Activated T-helper 17 cell treated with anti-CD3 and anti-CD28 coated beads, Interleukin-2, amount 50 U/mL, for 72 hours (primary cell): ENCODE measurements around the gene PLCH2. TPM values are rescaled to one million over a fixed set of nuclear protein-coding genes. Genes with fewer than 3 reads are reported as not detected.

Experiments
- ATAC-seq: fragments of 150-1000 bp; cut with Tn5 transposase; replicated peaks from 2 replicates; pipeline ENCODE4 v1.10.0; 2021; ENCODE audit warnings: mild to moderate bottlenecking, moderate library complexity
- H3K27ac Mint-ChIP-seq: one replicate; pipeline ENCODE4 v1.8.0; 2022; ENCODE audit warnings: mixed read lengths
- H3K27me3 Mint-ChIP-seq: one replicate; pipeline ENCODE4 v1.8.0; 2022; ENCODE audit warnings: mixed read lengths
- H3K36me3 Mint-ChIP-seq: one replicate; pipeline ENCODE4 v1.8.0; 2022; ENCODE audit warnings: low read depth, mild to moderate bottlenecking, mixed read lengths
- H3K4me1 Mint-ChIP-seq: one replicate; pipeline ENCODE4 v1.8.0; 2022; ENCODE audit warnings: mixed read lengths
- H3K4me3 Mint-ChIP-seq: one replicate; pipeline ENCODE4 v1.8.0; 2022; ENCODE audit warnings: mild to moderate bottlenecking, mixed read lengths
- H3K9me3 Mint-ChIP-seq: one replicate; pipeline ENCODE4 v1.8.0; 2022; ENCODE audit warnings: mixed read lengths
- total RNA-seq, 2 donors: library from RNA; stranded (reverse); gene quantifications; one replicate each; pipeline ENCODE4 v1.2.3, GENCODE V29; 2022

Gene PLCH2
- total RNA-seq, 2 donors from 2014 or later: 3.4 to 28.1 TPM

DNA sequence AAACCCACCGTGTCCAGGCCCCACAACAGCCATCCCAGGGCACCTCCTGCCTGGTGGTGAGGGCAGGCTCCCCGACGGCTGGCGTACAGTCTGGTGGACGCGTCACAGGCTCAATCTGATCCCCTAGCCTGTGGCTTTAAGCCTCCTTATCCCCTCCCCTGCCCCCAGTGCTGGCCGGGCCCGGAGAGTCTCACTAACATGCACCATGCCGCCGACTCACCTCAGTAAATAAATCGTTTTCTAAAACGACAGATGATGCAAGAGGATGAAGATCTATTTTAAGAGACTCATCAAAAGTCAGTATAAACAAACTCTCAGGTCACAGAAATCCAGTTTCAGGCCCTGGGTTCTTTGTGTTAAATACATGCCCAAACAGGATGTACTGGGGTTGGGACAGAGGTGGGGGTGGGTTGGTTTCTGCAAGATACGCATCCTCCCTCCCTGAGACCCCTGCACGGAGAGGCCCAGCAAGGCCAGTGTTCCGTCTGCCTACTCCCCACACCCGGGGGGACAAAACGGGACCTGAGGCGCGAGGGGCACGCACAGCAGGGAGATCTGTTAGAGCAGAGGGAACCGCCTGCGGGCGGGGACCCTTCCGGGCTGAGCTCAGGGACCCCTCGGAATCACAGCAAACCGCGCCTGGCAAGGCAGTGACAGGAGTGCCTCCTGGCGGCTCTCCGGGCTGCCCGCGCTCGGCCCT lies 47.3 kb downstream of the PLCH2 start:
- no peak for ATAC-seq
- H3K36me3 Mint-ChIP-seq: peaks cover 48% of the 10 kb centered on the region
- no peaks in the 10 kb centered on the region for H3K27me3 Mint-ChIP-seq
- H3K4me1 Mint-ChIP-seq: peaks cover 32% of the 10 kb centered on the region
- H3K27ac Mint-ChIP-seq: peak overlapping the region; percentile 94
- no peaks in the 10 kb centered on the region for H3K9me3 Mint-ChIP-seq
- peak overlapping the region; percentile 93 for H3K4me3 Mint-ChIP-seq

DNA sequence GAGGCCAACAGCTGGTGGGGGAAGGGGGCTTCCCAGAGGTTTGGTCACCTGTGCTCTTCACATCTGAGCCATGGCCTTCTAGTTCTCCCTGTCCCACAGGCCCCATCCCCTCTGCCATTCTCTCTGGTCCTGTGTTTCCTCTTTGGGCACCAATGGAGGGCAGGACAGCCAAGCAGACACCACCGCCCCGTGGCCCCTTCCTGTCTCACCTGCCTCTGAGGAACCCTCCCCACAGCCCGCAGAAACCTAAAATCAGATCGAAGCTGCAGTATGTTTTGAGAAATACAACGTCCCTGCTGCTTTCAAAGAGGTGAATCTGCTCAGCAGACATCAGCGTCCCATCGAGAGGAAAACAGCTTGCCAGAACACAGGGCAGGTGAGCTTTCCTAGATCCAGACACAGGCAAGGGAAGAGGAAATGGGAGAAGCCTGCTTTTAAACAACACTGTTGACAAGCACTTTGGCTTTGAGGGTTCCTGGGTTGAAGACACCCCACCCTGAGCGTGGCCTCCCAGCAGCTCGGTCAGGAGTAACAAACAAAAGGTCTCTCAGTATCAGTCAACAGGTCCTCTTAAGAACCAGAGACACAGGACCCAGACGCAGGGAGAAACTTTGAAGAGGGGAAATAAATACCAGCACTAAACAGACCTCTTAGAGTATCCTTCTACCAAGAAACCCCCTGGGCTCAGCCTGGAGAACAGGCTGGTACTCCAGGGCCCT lies 48.0 kb downstream of the PLCH2 start:
- no peaks in the 10 kb centered on the region for H3K27me3 Mint-ChIP-seq
- no peaks in the 10 kb centered on the region for H3K9me3 Mint-ChIP-seq
- H3K4me1 Mint-ChIP-seq: peaks cover 32% of the 10 kb centered on the region
- peaks cover 41% of the 10 kb centered on the region for H3K36me3 Mint-ChIP-seq
- H3K4me3 Mint-ChIP-seq: peak overlapping the region; percentile 93
- H3K27ac Mint-ChIP-seq: peak overlapping the region; percentile 94
- no peak for ATAC-seq

DNA sequence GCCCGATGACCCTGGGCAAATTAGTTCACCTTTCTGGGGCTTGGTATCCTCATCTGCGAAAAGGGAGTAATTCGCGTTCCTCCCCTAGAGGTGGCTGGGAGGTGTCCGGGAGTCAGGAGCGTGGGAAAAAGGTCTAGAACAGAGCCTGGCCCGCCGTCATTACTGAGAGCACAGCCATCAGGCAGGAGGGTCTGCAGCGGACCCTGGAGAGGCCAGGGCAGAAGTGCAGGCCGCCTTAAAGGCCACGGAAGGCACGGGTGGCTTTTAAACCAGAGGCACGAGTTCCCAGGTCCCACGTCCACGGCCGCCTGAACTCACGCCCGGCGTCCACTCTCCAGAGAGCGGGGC lies 49.5 kb downstream of the PLCH2 start:
- H3K4me1 Mint-ChIP-seq: peaks cover 32% of the 10 kb centered on the region
- H3K27ac Mint-ChIP-seq: peak overlapping the region; percentile 94
- H3K9me3 Mint-ChIP-seq: no peaks in the 10 kb centered on the region
- ATAC-seq: no peak
- peak overlapping the region; percentile 93 for H3K4me3 Mint-ChIP-seq
- peaks cover 35% of the 10 kb centered on the region for H3K36me3 Mint-ChIP-seq
- H3K27me3 Mint-ChIP-seq: no peaks in the 10 kb centered on the region

DNA sequence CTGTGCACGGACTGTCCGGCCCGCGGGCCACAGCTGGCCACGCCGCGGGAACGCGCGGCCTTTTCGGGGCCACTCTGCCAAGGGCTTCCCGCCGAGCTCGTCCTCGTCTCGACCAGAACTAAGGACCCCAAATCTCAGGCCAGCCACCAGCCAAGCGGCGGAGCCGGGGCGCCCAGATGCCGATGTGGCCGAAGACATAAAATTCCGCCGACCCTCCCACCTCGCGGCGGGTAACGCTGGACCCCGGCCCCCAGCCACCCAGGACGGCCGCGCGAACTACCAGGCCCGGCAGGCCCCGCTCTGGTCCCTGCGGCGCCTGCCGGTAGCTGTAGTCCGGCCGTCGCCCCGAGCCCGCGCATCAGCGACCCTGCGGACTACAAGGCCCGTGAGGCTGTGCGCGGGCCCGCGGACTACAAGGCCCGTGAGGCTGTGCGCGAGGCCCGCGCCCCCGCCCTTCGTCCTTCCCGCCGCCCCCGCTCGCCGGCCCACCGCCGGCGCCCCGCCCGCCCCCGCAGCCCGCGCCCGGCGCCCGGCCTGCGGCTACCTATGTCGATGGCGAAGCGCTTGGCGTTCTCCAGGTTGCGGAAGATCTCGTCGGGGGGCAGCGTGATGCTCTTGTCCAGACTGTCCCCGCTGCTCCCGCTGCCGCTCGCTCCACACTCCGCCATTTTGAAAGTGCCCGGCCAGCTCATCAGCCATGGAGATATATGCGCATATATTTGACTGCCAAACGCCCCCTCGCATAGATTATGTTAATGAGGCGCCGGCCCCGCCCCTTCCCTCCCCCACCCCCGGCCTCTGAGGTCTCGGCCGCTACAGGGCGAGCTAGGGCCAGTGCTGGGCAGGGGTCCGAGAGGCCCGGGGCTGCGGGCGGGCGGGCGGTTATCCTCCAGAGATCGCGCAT lies 50.1 kb downstream of the PLCH2 start, which contains the start of gene PANK4:
PANK4 (minus strand) TSS at position 677 of the 904 bp plus-strand sequence; CDS start at position 668, 9 bp downstream.
- peak; percentile 88 for ATAC-seq
- H3K27me3 Mint-ChIP-seq: no peaks in the 10 kb centered on the region
- peak within 1 kb of the TSS; percentile 93 for H3K4me3 Mint-ChIP-seq
- H3K9me3 Mint-ChIP-seq: no peaks in the 10 kb centered on the region
- peak within 1 kb of the TSS; percentile 94 for H3K27ac Mint-ChIP-seq
- peaks cover 29% of the 10 kb centered on the region for H3K36me3 Mint-ChIP-seq
- peaks cover 32% of the 10 kb centered on the region for H3K4me1 Mint-ChIP-seq

DNA sequence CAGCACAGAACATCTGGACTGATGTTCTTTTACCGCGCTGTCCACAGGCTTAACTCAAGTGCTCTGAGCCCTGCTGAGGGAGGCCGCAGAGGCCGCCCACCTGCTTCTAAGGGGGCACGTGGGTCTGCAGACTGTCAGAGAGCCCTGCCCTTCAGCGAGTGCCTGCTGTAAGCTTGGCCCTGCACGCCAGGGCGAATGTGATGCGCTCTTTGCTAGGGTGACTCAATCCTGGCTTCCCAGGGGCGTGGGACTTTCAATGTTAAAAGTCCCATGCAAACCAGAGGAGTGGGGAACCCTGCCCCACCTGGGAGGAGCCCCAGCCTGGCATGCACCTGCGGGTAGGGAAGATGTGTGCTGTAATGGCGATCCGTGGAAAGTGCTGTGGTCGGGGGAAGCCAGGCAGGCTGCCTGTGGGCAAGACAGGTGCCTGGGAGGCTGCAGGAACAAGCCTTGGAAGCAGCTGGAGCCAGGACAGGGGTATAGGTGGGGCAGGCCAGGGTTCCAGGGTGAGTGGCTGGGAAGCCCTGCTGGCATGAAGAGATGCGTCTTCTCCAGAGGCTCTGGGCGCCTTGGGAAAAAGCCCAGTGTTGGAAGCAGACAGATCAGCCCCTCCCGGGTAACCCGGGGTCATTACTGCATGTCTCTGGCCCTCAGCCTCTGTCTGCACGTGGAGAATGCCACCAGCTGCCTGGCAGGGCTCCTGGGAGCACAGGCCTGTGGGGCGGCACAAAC lies 50.9 kb downstream of the PLCH2 start:
- peaks cover 24% of the 10 kb centered on the region for H3K36me3 Mint-ChIP-seq
- no peaks in the 10 kb centered on the region for H3K9me3 Mint-ChIP-seq
- peak overlapping the region; percentile 93 for H3K4me3 Mint-ChIP-seq
- H3K4me1 Mint-ChIP-seq: peaks cover 32% of the 10 kb centered on the region
- peak; percentile 65 for ATAC-seq
- H3K27me3 Mint-ChIP-seq: no peaks in the 10 kb centered on the region
- peak overlapping the region; percentile 85 for H3K27ac Mint-ChIP-seq

DNA sequence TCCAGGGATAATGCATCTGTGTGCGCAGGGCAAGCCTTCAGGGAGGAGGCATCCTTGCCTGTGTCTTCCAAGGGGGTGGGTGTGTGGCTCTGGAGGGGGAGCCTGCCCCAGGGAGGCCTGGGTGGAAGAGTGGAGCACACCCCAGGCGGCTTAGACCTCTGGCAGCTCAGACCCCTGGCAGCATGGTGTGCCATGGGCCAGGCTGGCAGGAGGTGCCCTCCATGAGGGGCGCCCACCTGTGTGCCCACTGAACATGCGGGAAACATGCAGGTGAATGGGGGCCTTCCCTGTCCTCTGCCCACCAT lies 51.4 kb downstream of the PLCH2 start:
- peaks cover 19% of the 10 kb centered on the region for H3K36me3 Mint-ChIP-seq
- ATAC-seq: no peak
- H3K4me1 Mint-ChIP-seq: peaks cover 29% of the 10 kb centered on the region
- H3K4me3 Mint-ChIP-seq: peak overlapping the region; percentile 93
- no peaks in the 10 kb centered on the region for H3K27me3 Mint-ChIP-seq
- H3K9me3 Mint-ChIP-seq: no peaks in the 10 kb centered on the region
- H3K27ac Mint-ChIP-seq: no peak overlapping the region

DNA sequence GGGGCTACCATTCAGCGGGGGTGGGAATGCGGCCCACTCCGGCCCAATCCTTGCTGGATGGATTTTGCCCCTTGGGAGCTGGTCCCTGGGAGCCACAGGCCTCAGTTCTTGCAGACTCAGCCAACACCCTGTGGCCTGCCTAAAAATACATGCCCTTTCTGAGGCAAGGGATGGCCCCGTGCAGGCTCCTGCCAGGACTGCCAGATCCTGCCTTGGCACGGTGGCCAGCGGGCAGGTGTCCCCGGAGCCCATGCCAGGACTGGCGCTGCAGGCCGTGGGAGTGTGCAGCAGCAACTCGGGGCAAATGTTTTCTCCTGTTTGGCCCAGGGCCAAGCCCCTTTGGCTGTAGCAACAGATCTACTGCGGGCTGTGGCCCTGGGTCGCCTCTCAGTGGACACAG lies 51.9 kb downstream of the PLCH2 start:
- peaks cover 17% of the 10 kb centered on the region for H3K36me3 Mint-ChIP-seq
- H3K9me3 Mint-ChIP-seq: no peaks in the 10 kb centered on the region
- ATAC-seq: no peak
- peaks cover 26% of the 10 kb centered on the region for H3K4me1 Mint-ChIP-seq
- H3K27ac Mint-ChIP-seq: no peak overlapping the region
- H3K27me3 Mint-ChIP-seq: no peaks in the 10 kb centered on the region
- no peak overlapping the region for H3K4me3 Mint-ChIP-seq

DNA sequence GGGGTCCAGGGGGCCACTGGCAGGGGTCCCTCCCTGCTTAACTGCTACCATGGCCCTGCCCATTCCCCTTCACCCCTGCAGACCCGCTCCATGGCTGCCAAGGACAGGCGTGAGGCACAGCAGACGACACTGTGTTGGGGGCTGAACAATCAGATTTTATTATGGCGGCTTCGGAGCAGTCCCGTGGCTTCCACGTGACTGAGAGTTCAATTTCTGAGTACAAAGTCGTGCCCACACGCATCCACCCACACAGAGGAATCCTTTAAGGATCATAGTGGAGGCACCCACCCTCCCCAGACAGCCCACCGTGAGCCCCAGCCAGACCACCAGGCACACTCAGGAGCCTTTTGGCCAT lies 52.5 kb downstream of the PLCH2 start:
- H3K4me1 Mint-ChIP-seq: peaks cover 22% of the 10 kb centered on the region
- H3K9me3 Mint-ChIP-seq: no peaks in the 10 kb centered on the region
- peak overlapping the region; percentile 51 for H3K4me3 Mint-ChIP-seq
- H3K36me3 Mint-ChIP-seq: peaks cover 17% of the 10 kb centered on the region
- ATAC-seq: no peak
- H3K27me3 Mint-ChIP-seq: no peaks in the 10 kb centered on the region
- H3K27ac Mint-ChIP-seq: no peak overlapping the region

GRCh38 chr1:2528966-2529783 lies 53.1 kb downstream of the PLCH2 start:
- no peaks in the 10 kb centered on the region for H3K9me3 Mint-ChIP-seq
- no peak for ATAC-seq
- H3K36me3 Mint-ChIP-seq: peaks cover 12% of the 10 kb centered on the region
- H3K27ac Mint-ChIP-seq: no peak overlapping the region
- H3K4me3 Mint-ChIP-seq: peak overlapping the region; percentile 51
- H3K27me3 Mint-ChIP-seq: no peaks in the 10 kb centered on the region
- peaks cover 17% of the 10 kb centered on the region for H3K4me1 Mint-ChIP-seq

DNA sequence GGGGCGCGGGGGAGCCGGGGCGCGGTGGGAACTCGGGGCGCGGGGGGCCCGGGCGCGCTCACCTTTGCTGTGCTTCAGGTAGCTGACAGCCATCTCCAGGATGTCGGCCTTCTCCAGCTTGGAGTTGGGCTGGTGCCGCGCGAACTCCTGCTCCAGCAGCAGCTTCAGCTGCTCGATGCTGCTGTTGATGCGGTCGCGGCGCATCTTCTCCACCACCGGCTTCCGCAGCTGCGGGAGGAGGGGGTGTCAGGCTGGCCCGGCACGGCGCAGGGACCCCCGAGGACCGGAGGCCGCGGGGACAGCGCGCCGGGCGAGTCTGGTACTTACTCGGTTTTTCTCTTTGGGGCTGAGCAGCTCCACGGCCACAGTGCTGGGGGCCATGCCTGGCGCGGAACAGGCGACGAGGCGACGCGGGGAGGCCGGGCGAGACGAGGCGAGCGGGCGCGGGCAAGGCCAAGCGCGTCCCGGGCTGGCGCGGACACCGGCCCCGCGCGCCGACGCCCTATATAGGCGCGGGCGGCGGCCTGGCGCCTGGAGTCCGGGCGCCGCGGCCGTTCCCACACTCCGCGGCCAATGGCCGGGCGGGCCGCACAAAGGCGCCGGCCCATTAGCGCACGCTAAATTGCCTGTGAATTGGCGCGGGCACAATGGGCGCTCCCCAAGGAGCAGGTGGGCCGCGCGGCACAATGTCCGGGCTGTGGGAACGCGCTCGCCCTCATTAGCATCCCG lies 53.9 kb downstream of the PLCH2 start, which contains the start of gene HES5:
HES5 (minus strand) TSS at position 480 of the 729 bp plus-strand sequence; CDS start at position 381, 99 bp downstream.
- H3K4me1 Mint-ChIP-seq: peaks cover 9% of the 10 kb centered on the region
- H3K27me3 Mint-ChIP-seq: no peaks in the 10 kb centered on the region
- H3K4me3 Mint-ChIP-seq: peak within 1 kb of the TSS; percentile 51
- H3K27ac Mint-ChIP-seq: no peak within 1 kb of the TSS
- H3K36me3 Mint-ChIP-seq: peaks cover 4% of the 10 kb centered on the region
- H3K9me3 Mint-ChIP-seq: no peaks in the 10 kb centered on the region
- no peak for ATAC-seq

DNA sequence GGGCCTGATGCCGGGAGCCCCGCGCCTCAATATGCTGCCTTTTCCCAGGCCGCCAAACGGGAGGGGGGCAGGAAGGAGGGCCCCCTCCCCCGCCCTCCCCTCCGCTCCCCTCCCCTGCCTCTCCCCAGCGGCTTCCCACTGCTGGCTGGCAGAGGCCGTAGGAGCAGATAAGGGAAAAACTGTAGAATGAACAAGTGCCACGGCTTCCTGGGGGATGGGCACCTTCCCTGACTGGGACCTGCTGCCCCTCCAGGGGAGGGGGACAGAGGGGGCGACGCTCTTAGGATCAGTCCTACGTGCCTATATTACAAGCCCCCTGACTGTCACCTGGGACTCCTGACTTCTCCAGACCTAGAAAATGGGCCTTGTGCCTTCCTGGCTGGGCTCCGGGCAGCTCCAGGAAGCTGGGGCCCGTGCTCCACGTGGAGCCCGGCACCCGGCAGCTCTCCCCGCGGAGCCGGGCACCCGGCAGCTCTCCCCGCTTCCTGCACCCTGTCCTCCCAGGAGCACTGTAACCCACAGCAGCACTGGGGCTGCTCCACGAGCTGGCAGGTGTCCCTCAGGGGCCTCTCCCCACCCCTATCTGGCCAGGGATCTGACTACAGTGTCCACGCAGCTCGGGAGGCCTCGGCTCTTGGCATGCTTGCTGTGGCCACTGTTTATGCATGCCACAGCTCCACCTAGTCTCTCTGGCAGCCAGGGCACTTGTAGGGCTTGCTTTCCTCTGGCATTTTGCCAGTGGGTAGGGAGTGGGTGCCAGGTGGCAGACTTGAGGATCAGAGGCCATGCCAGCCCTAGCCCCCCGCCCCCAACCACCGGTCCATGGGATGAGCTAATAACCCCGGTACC lies 54.6 kb downstream of the PLCH2 start:
- Mint-ChIP-seq H3K36me3 (no peaks in the 10 kb centered on the region), H3K9me3 (no peaks in the 10 kb centered on the region), H3K4me3 (peak overlapping the region; percentile 37), H3K27ac (no peak overlapping the region), H3K4me1 (peaks cover 6% of the 10 kb centered on the region), H3K27me3 (no peaks in the 10 kb centered on the region)
- ATAC-seq: no peak

- no peaks in the 10 kb centered on the region for H3K9me3 Mint-ChIP-seq
- peaks cover 3% of the 10 kb centered on the region for H3K27me3 Mint-ChIP-seq
- H3K4me1 Mint-ChIP-seq: no peaks in the 10 kb centered on the region
- no peak overlapping the region for H3K27ac Mint-ChIP-seq
- no peak for ATAC-seq
- H3K36me3 Mint-ChIP-seq: no peaks in the 10 kb centered on the region
- H3K4me3 Mint-ChIP-seq: no peak overlapping the region
Measured at GRCh38 chr1:2532485-2533160, 56.5 kb downstream of the PLCH2 start.
